HG03439 (cell line): ENCODE data around the gene FHIT.

ENCODE experiments used
- ATAC-seq: cut with Tn5 transposase; IDR thresholded peaks from one replicate; pipeline ENCODE4 v1.9.1; 2021; ENCODE audit warnings: mild to moderate bottlenecking, moderate library complexity; ENCODE audit not compliant: unreplicated experiment

Gene FHIT

GRCh38 chr3:61172684-61173083 lies 78.6 kb downstream of the FHIT start:
- ATAC-seq, result no peak

DNA sequence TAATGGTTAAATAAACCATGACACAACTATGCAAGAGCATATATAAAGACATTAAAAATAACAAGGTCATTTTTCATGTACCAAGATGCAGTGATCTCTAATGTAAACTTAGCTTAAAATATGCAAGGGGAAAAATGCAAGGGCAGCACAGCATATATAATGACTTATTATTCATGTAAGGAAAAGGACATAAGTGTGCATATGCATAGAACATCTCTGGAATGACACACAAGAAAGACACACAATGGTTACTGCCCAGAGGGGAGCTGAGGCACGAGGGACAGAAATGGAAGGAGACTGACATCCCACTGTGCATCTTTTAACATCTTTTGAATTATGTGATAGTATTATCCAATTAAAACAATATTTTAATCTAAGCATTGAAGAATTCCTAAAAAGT lies 79.0 kb downstream of the FHIT start:
- no peak for ATAC-seq

DNA sequence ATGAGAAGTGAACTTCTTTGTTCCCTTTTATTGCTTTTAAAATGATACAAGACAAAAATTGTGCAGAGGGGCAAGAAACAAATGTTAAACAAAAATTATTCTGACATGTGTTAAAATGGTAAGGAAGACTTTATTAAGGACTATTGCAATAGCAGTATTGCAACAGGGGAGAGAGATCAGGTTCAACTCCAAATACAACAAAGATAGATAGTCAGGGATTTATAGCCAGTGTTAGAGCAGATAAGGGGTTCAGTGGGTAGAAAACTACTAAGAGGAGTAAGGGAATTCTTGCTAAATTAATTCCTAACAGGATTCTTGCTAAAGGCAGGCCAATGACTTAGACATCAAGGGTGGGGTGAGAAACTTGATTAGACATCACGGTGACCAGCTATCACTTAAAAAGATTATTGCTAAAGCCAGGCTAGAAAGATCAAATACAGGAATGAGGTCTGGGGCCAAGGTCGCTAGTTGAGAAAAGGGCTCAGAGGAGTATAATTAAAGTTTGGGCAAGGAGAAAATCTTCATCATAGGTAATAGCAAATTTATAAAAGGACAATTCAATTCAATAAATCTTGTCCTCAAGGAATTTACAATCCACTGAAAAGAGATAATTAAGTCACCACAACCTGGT lies 81.5 kb downstream of the FHIT start:
- ATAC-seq, result no peak

DNA sequence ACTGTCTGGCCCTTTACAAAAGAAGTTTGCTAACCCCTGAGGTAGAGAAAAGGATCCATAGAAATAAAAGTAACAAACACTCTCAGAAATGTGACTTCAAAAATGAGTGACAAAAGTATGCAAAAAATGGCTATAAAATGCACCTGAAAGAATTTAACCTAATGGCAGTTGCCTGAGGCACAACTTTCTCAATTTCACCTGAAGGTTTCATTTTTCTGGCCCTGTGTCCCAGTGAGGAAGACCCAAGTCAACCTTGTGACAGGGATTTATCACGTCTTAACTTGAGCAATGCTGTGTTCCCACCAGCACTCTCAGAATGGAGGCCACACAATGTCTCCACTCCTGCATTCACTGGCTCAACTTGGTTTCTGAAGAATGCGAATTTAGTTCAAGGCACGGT lies 83.0 kb downstream of the FHIT start:
- no peak for ATAC-seq

- ATAC-seq, result no peak
These were observed 88.3 kb downstream of the FHIT start for GRCh38 chr3:61162965-61163364.

DNA sequence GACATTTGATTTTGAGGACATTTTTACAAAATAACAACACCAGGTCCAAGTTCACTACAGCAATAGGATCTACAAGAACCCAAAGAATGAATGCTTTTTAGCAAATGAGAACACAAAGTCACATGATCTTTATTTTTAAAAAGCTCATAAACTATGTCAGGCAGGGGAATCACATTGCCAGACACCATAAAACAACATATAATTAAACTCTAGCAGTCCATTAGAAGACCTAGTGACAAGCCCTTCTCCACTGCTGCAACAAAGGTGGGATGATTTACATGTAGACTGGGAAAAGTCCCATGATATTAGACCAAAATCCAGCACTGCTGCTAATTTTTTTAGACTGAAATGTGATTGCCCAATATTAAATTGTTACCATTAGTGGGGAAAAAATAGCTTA lies 92.6 kb downstream of the FHIT start:
- no peak for ATAC-seq

DNA sequence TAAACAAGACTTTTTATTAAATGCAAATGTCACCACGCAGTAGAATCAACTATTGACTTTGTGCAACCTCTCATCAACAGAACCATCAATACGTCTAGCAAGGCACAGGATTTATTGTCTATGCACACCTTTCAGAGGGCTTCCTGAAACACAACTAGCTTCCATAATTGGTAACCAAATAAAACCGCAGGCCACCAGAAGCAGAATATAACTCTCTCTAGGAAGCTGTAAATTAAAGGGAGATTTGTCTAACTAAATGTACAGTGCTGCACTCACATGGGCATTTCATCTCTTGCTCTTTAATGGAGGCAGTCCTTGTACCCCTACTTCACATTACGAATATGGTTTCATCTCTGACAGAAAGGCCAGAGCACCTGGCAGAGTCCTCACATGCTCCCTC lies 93.0 kb downstream of the FHIT start:
- no peak for ATAC-seq

DNA sequence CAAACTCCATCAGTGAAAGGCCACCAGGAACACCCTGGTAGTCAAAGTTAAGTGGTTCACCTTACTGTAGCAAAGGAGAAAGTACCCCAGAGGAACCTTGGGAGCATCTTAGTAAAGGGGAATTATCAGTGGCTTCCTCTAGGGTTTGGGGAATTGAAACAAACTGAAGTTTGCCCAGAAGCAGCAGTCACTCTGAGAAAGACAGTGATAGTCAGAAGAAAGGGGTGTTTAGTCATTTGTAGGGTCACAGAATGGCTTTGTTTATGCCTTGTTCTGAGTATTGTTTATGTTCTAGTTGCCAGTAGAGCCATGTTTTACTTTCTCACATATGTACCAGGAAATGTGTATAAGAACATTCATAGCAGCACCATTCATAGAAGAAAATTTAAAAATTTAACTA lies 93.8 kb downstream of the FHIT start:
- ATAC-seq, result no peak

DNA sequence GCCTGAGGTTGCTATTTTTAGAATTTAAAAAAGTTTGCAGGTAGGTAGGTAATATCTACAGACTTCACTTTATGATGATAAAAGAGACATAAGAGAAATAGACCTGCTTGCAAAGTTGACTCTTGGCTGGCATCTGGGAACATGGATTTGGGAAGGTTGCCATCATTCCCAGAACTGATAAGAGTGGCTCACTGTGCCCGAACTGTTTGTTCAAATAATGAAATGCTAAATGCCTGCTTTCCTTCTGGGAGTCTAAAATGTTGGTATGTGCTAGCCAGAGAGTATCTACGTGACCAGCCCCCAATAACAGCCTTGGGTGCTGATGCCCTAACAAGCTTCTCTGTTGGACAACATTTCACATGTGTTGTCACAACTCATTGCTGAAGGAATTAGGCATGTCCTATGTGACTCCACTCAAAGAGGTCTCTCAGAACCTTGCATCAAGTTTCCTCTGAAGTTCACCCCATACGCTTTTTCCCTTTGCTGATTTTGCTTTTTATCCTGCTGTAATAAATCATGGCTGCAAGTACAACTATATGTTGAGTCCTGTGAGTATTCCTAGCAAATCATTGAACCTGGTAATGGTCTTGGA lies 95.5 kb downstream of the FHIT start:
- ATAC-seq, result no peak

DNA sequence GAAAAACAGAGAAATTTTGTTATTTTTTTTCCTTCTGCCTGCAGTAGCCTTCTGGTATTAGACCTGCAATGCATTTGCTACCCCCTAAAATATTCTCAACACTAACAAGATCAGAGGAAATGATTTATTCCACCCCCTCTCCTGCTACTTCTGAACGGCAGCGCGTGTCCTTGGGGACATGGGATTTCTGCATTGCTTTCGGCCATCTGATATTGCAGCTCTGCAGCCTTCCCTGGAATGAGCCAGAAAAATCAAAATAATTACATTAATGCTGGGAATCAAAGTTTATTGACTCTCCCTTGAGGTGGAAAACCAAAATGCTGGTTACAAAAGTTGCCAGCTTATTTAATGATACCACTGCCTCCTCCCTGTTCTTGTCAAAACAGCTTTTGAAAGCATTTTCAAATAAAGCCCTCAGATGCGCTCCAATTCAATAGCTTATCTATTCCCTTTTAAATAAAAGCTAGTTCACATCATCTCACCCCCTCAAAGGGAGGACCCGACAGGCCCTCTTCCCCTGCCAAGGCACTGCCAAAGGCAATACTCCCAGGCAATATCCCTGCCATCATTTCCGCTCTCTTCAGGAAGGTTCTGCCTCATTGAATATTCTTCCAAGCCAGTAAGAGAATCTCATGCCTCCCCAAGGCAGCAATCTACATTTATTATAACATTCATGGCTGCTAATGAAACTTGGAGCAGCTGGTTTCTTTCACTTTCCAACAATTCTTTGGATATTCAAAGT lies 96.6 kb downstream of the FHIT start:
- no peak for ATAC-seq

DNA sequence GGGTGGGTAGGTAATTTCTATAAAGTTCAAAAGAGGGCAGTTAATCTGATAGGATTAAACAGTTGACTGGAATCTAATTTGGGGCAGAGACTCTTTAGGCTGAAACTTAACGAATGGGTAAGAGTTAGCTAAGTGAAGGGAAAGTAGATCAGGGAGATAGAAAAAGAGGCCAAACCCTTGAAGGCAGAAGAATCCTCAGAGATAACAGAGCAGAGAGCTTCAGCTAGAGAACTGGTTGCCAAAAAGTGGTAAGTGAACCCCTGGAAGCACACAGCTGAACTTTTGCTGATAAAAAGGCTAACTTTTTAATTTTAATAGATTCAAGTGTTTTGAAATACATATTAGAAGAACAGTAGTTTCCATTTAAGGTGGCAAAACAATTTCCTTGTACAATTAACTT lies 99.2 kb downstream of the FHIT start:
- ATAC-seq, result no peak

GRCh38 chr3:61149236-61149635 lies 102.0 kb downstream of the FHIT start:
- no peak for ATAC-seq

- no peak for ATAC-seq
These were observed 105.0 kb downstream of the FHIT start for GRCh38 chr3:61146010-61146890.

- ATAC-seq, result no peak
These were observed 109.6 kb downstream of the FHIT start for GRCh38 chr3:61141697-61142096.

DNA sequence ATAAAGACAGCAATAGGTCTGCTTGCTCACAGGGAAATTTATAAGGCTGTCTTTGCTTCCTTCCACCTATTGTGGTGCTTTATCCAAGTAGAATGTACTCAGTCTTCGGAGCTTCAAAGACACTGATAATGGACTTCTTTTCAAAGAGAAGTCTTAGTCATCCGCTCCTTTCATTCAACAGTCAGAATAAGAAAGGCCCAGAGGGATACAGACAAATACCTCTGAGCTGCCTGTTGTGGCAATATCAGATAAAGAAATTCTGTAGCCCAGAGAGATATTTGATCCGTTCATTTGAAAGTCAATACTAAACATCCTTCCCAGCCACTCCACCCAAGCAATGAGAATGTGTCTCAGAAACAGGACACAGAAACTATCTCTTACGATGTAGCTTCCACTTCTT lies 110.0 kb downstream of the FHIT start:
- ATAC-seq, result no peak

- no peak for ATAC-seq
These were observed 111.6 kb downstream of the FHIT start for GRCh38 chr3:61139686-61140085.

- no peak for ATAC-seq
These were observed 112.9 kb downstream of the FHIT start for GRCh38 chr3:61138401-61138800.

DNA sequence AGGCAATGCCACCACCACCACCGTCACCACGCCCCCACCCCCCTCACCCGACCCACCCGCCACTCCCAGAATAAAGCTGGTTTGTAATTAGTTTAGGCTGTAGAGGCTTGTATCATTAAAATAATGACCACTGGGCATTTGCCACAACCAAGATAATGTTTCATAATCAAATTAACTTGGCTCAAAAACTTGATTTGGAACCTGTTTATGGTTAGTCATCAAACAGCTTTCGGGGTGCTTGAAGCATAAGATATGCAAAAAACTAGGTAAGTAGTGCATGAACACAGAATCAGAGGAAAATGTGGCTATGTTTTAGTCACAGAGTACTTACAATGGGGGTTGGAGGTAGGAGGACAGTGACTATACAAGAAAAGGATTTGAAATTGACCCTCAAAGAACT lies 115.1 kb downstream of the FHIT start:
- no peak for ATAC-seq

DNA sequence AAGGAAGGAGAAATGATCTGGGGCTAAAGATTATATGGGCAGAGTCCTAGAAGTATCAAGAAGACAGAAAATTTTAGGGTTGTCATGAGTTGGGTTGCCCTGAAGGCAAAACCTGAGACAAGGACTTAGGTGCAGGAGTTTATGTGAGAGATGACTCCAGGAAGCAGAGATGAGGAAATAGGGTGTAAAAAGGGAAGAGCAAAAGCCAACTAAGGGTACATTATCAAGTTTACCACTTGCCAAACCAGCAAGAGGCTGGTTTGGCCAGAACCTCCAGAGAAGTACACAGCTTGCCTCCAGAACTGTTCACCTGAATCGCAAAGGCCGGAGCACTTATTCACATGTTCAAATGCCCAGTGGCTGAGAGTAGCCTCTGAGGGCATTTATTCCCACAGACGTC lies 116.7 kb downstream of the FHIT start:
- no peak for ATAC-seq

DNA sequence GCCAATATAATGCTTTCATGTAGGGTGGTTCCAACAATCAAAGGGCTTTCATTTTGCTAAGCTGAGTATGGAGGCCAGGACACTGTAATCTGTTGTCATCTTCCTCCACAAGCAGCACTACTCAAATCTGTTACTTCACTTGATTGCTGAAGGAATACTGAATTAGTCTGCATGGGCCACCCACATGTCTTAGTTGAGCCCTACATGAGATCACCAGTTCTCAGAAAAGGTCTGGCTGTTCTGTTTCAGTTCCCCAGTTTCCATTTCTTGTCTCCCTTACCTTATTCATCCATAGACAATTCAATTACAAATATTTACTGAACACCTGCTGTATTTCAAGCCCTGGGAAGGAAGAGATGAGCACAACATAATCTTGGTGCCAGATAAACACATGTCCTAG lies 119.2 kb downstream of the FHIT start:
- ATAC-seq, result no peak

- ATAC-seq, result no peak
These were observed 132.4 kb downstream of the FHIT start for GRCh38 chr3:61118830-61119229.
